ENCODE results near the gene N4BP2.

N4BP2 gene

DNA sequence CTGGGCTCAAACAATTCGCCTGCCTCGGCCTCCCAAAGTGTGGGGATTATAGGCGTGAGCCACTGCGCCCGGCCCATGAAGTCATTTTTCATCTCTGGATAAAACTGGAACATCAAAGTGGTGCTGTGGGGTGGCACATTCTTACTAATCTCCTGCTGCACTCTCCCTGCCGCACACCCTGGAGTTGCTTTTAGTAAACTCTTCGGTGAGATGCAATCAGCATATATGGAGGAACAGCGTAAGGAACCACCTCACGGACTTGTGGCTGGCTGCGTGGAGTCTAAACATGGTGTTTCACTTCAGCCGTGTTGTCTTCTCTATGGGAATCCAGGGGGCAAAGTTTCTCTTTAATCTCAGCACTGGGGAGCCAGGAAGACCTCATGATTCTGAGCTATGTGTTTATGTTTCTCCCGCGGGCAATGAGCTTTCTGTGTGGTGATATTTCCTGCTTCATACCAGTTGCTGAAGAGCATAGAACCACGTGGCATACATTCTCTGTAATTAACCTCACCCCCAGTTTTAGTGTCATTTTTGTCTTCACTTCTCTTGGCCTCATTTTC lies 138.0 kb downstream of the N4BP2 start:
- no peak for DNase-seq (ENCODE audit: low read depth)
- H3K4me3 ChIP-seq (ENCODE audit: low read depth, low read length): no peak overlapping the region
- TF ChIP-seq, protein P1, sequence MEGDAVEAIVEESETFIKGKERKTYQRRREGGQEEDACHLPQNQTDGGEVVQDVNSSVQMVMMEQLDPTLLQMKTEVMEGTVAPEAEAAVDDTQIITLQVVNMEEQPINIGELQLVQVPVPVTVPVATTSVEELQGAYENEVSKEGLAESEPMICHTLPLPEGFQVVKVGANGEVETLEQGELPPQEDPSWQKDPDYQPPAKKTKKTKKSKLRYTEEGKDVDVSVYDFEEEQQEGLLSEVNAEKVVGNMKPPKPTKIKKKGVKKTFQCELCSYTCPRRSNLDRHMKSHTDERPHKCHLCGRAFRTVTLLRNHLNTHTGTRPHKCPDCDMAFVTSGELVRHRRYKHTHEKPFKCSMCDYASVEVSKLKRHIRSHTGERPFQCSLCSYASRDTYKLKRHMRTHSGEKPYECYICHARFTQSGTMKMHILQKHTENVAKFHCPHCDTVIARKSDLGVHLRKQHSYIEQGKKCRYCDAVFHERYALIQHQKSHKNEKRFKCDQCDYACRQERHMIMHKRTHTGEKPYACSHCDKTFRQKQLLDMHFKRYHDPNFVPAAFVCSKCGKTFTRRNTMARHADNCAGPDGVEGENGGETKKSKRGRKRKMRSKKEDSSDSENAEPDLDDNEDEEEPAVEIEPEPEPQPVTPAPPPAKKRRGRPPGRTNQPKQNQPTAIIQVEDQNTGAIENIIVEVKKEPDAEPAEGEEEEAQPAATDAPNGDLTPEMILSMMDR (IDR thresholded peaks at IDR 0.05; ENCODE audit: control insufficient read depth, extremely low read depth, insufficient read depth): no peak

- no peak overlapping the region for H3K4me3 ChIP-seq (ENCODE audit: low read depth, low read length)
- DNase-seq (ENCODE audit: low read depth): no peak
- TF ChIP-seq, protein P1 (IDR thresholded peaks at IDR 0.05; ENCODE audit: control insufficient read depth, extremely low read depth, insufficient read depth): no peak
These were observed 138.8 kb downstream of the N4BP2 start for GRCh38 chr4:40195182-40196177.

DNA sequence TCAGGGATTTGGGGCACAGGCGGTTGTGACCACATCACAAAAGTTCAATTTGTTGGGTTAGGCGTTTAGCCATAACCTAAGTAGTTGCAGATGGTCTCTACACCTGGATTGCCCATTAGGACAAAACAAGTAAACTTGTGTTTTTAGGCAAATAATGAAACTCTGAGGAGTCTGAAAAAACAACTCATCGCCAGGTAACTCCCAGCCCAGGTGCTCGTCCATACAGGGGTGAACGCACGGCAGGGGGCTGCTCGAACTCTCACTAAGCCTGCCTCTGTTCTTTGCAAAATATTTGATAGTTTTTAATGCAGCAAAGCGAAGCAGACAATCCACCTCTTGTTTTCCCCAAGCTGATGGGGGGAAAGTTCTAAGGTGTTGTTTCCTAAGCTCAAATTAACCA lies 139.6 kb downstream of the N4BP2 start:
- no peak overlapping the region for H3K4me3 ChIP-seq (ENCODE audit: low read depth, low read length)
- DNase-seq (ENCODE audit: low read depth): no peak

GRCh38 chr4:40196724-40197281 lies 140.2 kb downstream of the N4BP2 start, which contains the start of gene RHOH:
Gene RHOH, plus strand, starts transcription at chr4:40197031. Its CDS starts 46,356 bp downstream, at chr4:40243387.
- DNase-seq (ENCODE audit: low read depth): no peak
- no peak within 1 kb of the TSS for H3K4me3 ChIP-seq (ENCODE audit: low read depth, low read length)
- TF ChIP-seq, protein P1 (IDR thresholded peaks at IDR 0.05; ENCODE audit: control insufficient read depth, extremely low read depth, insufficient read depth): no peak

More for the DNA sequence above, 139.6 kb downstream of the N4BP2 start:
- TF ChIP-seq, protein P1 (IDR thresholded peaks at IDR 0.05; ENCODE audit: control insufficient read depth, extremely low read depth, insufficient read depth): no peak

DNA sequence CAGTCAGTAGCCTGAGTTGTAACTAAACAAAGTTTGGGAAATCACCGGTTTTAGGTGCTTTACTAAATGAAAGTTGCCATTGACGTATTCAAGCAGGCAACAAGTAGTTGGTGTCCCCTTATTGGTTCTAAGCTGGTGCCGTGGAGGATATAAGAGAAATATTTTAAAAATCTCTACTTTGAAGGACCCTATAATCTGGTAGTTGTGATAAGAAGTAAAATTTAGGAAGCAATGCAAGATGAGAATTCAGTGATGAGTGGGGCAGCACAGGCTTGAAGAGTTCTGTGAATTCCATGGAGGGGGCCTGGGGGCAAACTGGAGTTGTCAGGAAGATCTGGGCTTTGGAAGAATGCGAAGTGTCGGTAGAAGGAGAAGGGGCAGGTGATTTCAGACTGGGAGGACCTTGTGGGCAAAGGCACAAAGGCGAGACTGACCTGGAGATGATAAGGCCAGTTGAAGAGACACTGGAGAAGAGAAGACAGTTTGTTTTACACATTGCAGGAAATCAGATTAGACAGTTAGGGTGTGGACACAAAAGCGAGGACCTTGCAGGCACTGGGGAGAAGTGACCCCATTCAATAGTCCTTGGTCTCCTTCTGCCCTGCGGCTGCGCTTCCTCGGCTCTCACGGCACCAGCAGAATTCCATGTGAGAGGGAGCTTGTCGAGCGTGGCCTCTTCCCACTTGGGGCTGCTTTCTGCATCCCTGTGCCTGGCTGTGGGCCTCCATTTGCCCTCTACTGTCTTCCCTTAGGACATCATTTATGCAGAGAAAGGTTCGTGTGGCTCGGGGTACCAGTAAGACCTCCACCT lies 141.4 kb downstream of the N4BP2 start:
- H3K4me3 ChIP-seq (ENCODE audit: low read depth, low read length): no peak overlapping the region

More for the DNA sequence above, 141.4 kb downstream of the N4BP2 start:
- no peak for DNase-seq (ENCODE audit: low read depth)
- TF ChIP-seq, protein P1 (IDR thresholded peaks at IDR 0.05; ENCODE audit: control insufficient read depth, extremely low read depth, insufficient read depth): no peak

Measured in LNCaP clone FGC (cell line).